Right lobe of liver (tissue), 6 donors: Measurements from ENCODE around the gene CHRNG. TPM values are rescaled to one million over a fixed set of nuclear protein-coding genes. Genes with fewer than 3 reads are reported as not detected.
"Not testable (repeated sequence)": the region's sequence is repeated elsewhere in the genome, so short reads cannot be mapped to it uniquely, and the experiment has no call there.

Experiments used
- ATAC-seq, 4 donors: fragments of 200-7000 bp; cut with Tn5 transposase; one replicate each; pipeline ENCODE4 v1.9.1; 2020; ENCODE audit warnings: mild to moderate bottlenecking in 4 of 4, moderate library complexity in 4 of 4
- DNase-seq, 3 donors: peaks; one replicate each; pipeline ENCODE4 v3.0.0-alpha.2; 2020
- H3K27ac ChIP-seq, 3 donors: fragments of 200-600 bp; one replicate each; pipeline ENCODE4 v1.8.0; 2022
- H3K27me3 ChIP-seq, 2 donors: fragments of 200-600 bp; one replicate each; pipeline ENCODE4 v1.8.0; 2022
- H3K36me3 ChIP-seq, 4 donors: fragments of 200-600 bp; sonication (generic) in 1 of 4; one replicate each; pipeline versions ENCODE4 v1.5.1 to v1.8.0; 2017 to 2022; ENCODE audit warnings: control low read depth in 1 of 4
- H3K4me1 ChIP-seq, 4 donors: fragments of 200-600 bp; sonication (generic) in 1 of 4; one replicate each; pipeline versions ENCODE4 v1.5.1 to v1.8.0; 2017 to 2022; ENCODE audit warnings: control low read depth in 1 of 4
- H3K4me3 ChIP-seq, 3 donors: fragments of 200-600 bp; one replicate each; pipeline ENCODE4 v1.8.0; 2022
- H3K9me3 ChIP-seq, 4 donors: fragments of 200-600 bp; sonication (generic) in 1 of 4; one replicate each; pipeline versions ENCODE4 v1.5.1 to v1.8.0; 2017 to 2022; ENCODE audit warnings: control low read depth in 1 of 4
- POLR2A ChIP-seq: fragments of 450-650 bp; IDR thresholded peaks from one replicate; pipeline ENCODE4 v1.6.1; 2017; ENCODE audit warnings: antibody characterized with exemption, mild to moderate bottlenecking
- WGBS: methylation state at CpG from one replicate; pipeline ENCODE4 v1.1.6; 2018; ENCODE audit warnings: low coverage, low lambda C conversion rate; ENCODE audit not compliant: insufficient coverage; ENCODE audit errors: missing lambda C conversion rate; 5-methylcytosine and 5-hydroxymethylcytosine counted together
- intact Hi-C, 2 donors: fragments of 100-400 bp; cut with DNase I; formaldehyde crosslinking; loops; one replicate each; pipeline versions ENCODE4 v1.11.2 to v1.14.1; 2022
- total RNA-seq, 6 experiments: library from RNA; depleted of rRNA in 2 of 6; stranded (reverse); fragments of >200 nt in 2 of 6; fragmentation: NEBNext Ultra II Directional in 3 of 6; extraction: Animal tissue kit (Norgen Biotek cat#: 25700) in 3 of 6; gene quantifications; one replicate each; pipeline versions ENCODE4 v1.1.0 to v1.2.4, GENCODE V29; 2016 to 2023
- TF ChIP-seq, protein P1 (sequence below), 4 donors: fragments of 200-600 bp in 3 of 4; fragments of 450-650 bp in 1 of 4; IDR thresholded peaks; one replicate each; pipeline versions ENCODE4 v1.5.1 to v1.8.0; 2016 to 2022; ENCODE audit warnings: antibody characterized with exemption in 4 of 4, mild to moderate bottlenecking in 2 of 4
- donor health status: DM: no; HTN: yes; CAD: no.
- donor health status: DM: no; HTN: no; CAD: no.
- donor health status: DM: no; HTN: no; CAD: no.
- donor health status: DM: no; HTN: yes; CAD: no.
- donor health status: DM: no; HTN: yes; CAD: no.

CHRNG gene
- total RNA-seq, 6 experiments from 2014 or later: not detected

DNA sequence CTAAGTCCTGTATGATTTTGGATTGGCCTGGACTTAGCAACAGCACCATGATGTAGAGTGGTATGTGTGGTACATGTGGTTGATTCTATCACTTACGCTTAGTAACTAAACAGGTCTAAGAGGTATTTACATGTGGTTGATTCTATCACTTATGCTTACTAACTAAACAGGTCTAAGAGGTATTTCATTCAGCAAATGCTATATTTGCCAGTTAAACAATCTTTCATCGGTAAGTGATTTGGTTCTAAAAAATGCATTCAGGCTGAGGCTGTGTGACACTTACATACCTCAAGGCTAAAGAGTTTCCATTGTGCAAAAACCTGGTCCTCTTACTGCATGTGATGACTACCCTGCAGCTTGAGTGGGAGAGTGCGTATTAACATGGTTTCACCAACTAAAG, 24.1 kb downstream of the CHRNG start:
- TF ChIP-seq POLR2A: no peak
- TF ChIP-seq, protein P1, sequence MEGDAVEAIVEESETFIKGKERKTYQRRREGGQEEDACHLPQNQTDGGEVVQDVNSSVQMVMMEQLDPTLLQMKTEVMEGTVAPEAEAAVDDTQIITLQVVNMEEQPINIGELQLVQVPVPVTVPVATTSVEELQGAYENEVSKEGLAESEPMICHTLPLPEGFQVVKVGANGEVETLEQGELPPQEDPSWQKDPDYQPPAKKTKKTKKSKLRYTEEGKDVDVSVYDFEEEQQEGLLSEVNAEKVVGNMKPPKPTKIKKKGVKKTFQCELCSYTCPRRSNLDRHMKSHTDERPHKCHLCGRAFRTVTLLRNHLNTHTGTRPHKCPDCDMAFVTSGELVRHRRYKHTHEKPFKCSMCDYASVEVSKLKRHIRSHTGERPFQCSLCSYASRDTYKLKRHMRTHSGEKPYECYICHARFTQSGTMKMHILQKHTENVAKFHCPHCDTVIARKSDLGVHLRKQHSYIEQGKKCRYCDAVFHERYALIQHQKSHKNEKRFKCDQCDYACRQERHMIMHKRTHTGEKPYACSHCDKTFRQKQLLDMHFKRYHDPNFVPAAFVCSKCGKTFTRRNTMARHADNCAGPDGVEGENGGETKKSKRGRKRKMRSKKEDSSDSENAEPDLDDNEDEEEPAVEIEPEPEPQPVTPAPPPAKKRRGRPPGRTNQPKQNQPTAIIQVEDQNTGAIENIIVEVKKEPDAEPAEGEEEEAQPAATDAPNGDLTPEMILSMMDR (IDR thresholded peaks at IDR 0.05): no peak
- Histone ChIP-seq H3K4me1 (no peaks in the 10 kb centered on the region), H3K27me3 (no peaks in the 10 kb centered on the region), H3K4me3 (no peak overlapping the region), H3K36me3 (peaks cover 0 to 87% (median 40%) of the 10 kb centered on the region in 4 donors), H3K27ac (no peak overlapping the region), H3K9me3 (no peaks in the 10 kb centered on the region)
- WGBS: 33% methylated on average over 3 of the region's 3 CpGs
- DNase-seq (no peak), ATAC-seq (no peak)
- intact Hi-C loops: no loop called here

DNA sequence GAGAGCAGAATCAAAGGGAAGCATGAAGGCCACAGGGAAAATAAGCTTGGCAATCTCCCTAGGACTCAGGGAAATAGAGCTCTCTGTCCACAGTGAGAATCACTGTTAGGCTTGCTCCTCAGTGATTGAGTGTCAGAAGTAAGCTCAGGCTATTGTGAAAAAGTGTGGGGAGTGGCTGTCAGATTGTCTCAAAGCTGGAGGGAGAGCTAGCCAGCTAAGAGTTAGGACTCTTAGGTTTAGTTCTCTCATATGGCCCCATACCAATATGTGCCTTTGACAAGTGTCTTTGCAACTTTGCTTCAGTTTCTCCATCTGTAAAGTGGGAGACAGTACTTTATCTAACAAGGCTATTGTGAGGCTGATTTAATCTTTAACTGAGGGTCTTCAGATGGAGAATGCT, 28.2 kb downstream of the CHRNG start:
- TF ChIP-seq POLR2A: no peak
- TF ChIP-seq, protein P1 (IDR thresholded peaks at IDR 0.05): no peak
- H3K27me3 ChIP-seq: no peaks in the 10 kb centered on the region
- no peaks in the 10 kb centered on the region for H3K9me3 ChIP-seq
- H3K4me3 ChIP-seq: no peak overlapping the region
- no peak overlapping the region for H3K27ac ChIP-seq
- intact Hi-C loops: no loop called here
- peaks cover 0 to 24% (median 8%) of the 10 kb centered on the region in 4 donors for H3K4me1 ChIP-seq
- no peak for ATAC-seq
- H3K36me3 ChIP-seq: peaks cover 7 to 72% (median 40%) of the 10 kb centered on the region in 4 donors
- DNase-seq: no peak

DNA sequence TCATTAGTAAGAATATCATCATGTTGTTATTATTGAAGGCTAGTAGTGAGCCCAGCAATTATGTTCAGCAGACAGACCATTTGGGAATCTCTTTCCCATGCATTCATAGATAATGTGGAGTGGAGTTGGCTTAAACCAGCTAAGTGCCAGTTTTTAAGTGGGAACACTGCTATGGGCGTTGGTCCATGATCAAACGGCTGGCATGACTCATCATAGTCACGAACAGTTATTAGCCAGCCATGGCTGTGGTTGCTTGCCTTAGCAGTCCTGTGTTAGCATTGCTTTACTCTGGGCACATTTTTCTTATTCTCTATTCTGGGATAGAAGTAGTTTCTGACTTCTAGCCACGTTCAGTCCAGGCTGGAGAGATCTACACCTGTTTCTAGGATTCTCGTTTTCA, 28.7 kb downstream of the CHRNG start:
- Histone ChIP-seq H3K4me3 (no peak overlapping the region), H3K9me3 (no peaks in the 10 kb centered on the region), H3K27ac (no peak overlapping the region), H3K27me3 (no peaks in the 10 kb centered on the region), H3K4me1 (peaks cover 0 to 28% (median 10%) of the 10 kb centered on the region in 4 donors), H3K36me3 (peaks cover 7 to 68% (median 38%) of the 10 kb centered on the region in 4 donors)
- WGBS: 67% methylated on average over 5 of the region's 5 CpGs
- ATAC-seq: peak in 1 of 4 donors; percentile 23
- TF ChIP-seq, protein P1 (IDR thresholded peaks at IDR 0.05): no peak
- TF ChIP-seq POLR2A: no peak
- intact Hi-C loops: no loop called here
- no peak for DNase-seq

DNA sequence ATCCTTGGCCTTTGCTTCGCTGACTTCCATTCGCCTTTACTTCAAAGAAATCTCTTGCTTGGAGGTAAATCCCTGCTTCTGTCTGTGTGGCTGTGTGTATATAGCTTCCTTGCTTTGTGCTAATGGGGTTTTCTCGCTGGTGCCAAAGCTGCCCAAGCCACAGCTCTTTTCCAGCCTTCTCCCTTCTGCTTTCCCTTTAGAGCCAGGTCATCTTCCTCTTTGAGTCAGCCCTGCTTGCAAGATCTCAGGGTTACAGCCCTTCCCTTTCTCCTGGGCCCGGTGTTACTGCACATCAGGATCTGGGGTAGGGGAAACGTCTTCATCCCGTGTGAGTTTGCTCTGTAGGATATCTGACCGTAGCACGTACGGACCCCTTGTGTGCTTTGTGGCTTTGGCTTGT, 30.0 kb downstream of the CHRNG start:
- no peak for TF ChIP-seq POLR2A
- TF ChIP-seq, protein P1 (IDR thresholded peaks at IDR 0.05): no peak
- no peak for DNase-seq
- ATAC-seq: no peak
- H3K4me3 ChIP-seq: no peak overlapping the region
- H3K4me1 ChIP-seq: peaks cover 0 to 41% (median 19%) of the 10 kb centered on the region in 4 donors
- H3K9me3 ChIP-seq: no peaks in the 10 kb centered on the region
- no peak overlapping the region for H3K27ac ChIP-seq
- WGBS: 98% methylated on average over 7 of the region's 9 CpGs
- H3K27me3 ChIP-seq: no peaks in the 10 kb centered on the region
- intact Hi-C loops: no loop called here
- H3K36me3 ChIP-seq: peaks cover 7 to 56% (median 30%) of the 10 kb centered on the region in 4 donors

DNA sequence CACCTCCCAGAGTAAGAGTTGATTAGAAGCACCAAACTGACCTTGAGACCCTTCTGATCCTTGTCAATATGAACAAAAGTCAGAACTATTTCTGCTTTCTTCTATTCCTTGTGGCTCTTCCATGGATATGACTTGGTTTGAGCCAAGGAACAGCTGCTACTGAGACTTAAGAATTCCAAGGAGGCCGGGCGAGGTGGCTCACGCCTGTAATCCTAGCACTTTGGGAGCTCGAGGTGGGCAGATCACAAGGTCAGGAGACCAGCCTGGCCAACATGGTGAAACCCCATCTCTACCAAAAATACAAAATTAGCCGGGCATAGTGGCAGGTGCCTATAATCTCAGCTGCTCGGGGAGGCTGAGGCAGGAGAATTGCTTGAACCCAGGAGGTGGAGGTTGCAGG, 31.0 kb downstream of the CHRNG start:
- 100% methylated on average over 6 of the region's 6 CpGs for WGBS
- ATAC-seq, DNase-seq, H3K27ac ChIP-seq, intact Hi-C loops, H3K27me3 ChIP-seq, H3K4me3 ChIP-seq, H3K9me3 ChIP-seq: not testable (repeated sequence)
- Histone ChIP-seq H3K4me1 (peaks cover 0 to 47% (median 23%) of the 10 kb centered on the region in 4 donors), H3K36me3 (peaks cover 7 to 47% (median 27%) of the 10 kb centered on the region in 4 donors)
